ENCODE data around the gene PRKG1. TPM values are rescaled to one million over a fixed set of nuclear protein-coding genes. Genes with fewer than 3 reads are reported as not detected.

Gene PRKG1
- total RNA-seq, 2 donors from 2014 or later, result 17.8 to 31.1 TPM

DNA sequence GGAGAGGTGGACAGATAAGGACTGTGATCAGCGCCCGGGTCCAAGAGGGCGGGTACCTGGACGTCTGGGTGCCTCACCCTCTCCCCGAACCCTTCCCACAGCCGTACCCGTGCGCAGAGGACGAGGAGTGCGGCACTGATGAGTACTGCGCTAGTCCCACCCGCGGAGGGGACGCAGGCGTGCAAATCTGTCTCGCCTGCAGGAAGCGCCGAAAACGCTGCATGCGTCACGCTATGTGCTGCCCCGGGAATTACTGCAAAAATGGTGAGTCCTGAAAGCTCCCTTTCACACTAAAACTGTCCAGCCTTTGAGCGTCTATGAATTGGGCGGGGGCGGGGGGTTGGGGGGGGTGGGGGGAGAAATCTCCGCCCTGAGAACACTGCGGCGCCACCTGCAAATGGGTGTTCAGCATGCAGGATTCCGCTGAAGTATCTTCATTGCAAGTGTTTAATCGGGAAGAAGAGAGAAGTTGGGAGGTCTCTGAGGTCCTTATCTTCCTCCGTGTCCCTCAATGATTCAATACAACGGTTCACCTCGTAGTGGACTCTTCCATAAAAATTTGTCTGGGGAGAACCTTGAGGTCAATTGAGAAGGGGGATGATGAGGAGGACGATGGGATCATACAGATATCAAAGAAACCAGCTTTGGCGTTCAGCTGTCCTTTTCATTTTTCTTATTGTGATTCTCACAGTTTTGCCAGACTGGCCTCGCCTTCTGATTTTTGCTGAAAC is 1240.7 kb downstream of the PRKG1 start:
- DNase-seq (ENCODE audit: low spot score), result no peak
- Histone ChIP-seq H3K27me3 (no peaks in the 10 kb centered on the region), H3K4me3 (peak overlapping the region in 1 of 2 donors; percentile 46), H3K36me3 (no peaks in the 10 kb centered on the region), H3K27ac (no peak overlapping the region), H3K9me3 (no peaks in the 10 kb centered on the region), H3K4me1 (peaks cover 0 to 21% of the 10 kb centered on the region in 2 donors)
- TF ChIP-seq, protein P1, sequence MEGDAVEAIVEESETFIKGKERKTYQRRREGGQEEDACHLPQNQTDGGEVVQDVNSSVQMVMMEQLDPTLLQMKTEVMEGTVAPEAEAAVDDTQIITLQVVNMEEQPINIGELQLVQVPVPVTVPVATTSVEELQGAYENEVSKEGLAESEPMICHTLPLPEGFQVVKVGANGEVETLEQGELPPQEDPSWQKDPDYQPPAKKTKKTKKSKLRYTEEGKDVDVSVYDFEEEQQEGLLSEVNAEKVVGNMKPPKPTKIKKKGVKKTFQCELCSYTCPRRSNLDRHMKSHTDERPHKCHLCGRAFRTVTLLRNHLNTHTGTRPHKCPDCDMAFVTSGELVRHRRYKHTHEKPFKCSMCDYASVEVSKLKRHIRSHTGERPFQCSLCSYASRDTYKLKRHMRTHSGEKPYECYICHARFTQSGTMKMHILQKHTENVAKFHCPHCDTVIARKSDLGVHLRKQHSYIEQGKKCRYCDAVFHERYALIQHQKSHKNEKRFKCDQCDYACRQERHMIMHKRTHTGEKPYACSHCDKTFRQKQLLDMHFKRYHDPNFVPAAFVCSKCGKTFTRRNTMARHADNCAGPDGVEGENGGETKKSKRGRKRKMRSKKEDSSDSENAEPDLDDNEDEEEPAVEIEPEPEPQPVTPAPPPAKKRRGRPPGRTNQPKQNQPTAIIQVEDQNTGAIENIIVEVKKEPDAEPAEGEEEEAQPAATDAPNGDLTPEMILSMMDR (IDR thresholded peaks at IDR 0.05), result no peak

DNA sequence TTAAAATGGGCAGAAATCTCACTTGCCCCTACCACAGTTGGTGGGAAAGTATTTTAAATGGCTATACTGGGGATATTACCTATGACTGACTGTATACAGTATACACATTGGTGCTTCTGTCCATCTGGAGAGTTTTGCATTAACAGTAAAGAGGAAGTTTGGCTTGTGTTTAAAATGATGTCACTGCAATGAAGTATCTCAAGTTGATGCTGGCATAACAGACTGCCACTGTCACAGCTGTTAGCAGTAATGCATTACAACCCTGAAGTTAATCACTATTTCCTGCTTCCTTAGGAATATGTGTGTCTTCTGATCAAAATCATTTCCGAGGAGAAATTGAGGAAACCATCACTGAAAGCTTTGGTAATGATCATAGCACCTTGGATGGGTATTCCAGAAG is 1241.7 kb downstream of the PRKG1 start:
- Histone ChIP-seq H3K27me3 (no peaks in the 10 kb centered on the region), H3K4me1 (peaks cover 0 to 21% of the 10 kb centered on the region in 2 donors), H3K4me3 (no peak overlapping the region), H3K27ac (no peak overlapping the region), H3K36me3 (no peaks in the 10 kb centered on the region), H3K9me3 (no peaks in the 10 kb centered on the region)
- no peak for DNase-seq (ENCODE audit: low spot score)
- TF ChIP-seq, protein P1 (IDR thresholded peaks at IDR 0.05), result no peak

DNA sequence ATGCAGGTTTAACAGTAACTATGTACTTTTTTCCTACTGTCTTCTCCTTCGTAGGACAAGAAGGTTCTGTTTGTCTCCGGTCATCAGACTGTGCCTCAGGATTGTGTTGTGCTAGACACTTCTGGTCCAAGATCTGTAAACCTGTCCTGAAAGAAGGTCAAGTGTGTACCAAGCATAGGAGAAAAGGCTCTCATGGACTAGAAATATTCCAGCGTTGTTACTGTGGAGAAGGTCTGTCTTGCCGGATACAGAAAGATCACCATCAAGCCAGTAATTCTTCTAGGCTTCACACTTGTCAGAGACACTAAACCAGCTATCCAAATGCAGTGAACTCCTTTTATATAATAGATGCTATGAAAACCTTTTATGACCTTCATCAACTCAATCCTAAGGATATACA is 1242.2 kb downstream of the PRKG1 start:
- no peaks in the 10 kb centered on the region for H3K9me3 ChIP-seq
- H3K4me1 ChIP-seq, result peaks cover 0 to 21% of the 10 kb centered on the region in 2 donors
- no peaks in the 10 kb centered on the region for H3K27me3 ChIP-seq
- H3K27ac ChIP-seq, result no peak overlapping the region
- H3K4me3 ChIP-seq, result no peak overlapping the region
- TF ChIP-seq, protein P1 (IDR thresholded peaks at IDR 0.05), result no peak
- no peaks in the 10 kb centered on the region for H3K36me3 ChIP-seq
- no peak for DNase-seq (ENCODE audit: low spot score)

DNA sequence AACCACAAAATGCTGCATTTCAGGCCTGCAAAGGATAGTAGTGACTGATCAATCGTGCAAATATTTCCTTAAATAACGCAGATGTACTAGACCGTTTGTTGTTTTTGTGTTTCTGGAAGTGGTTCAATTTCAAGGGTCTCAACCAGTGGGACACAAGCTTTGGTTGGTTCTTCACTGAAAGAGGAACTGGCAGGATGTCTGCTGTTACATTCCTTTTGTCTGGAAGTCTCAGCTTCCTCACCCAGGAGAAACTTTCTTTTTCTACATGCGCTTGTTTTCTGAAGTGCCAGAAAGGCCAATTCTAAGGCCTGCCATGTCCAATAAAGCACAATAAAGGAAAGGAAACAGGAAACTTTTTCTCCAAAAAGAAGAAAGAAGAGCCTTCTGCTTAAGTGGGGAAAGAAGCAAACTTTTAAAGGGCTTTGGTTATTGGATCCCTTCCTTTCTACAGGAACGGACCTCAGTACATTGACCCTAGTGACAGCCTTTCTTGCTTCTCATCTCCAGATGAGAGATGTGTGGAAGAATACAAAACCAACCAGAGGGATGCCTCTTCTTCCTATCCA is 1243.9 kb downstream of the PRKG1 start:
- Histone ChIP-seq H3K9me3 (no peaks in the 10 kb centered on the region), H3K4me1 (peaks cover 0 to 17% of the 10 kb centered on the region in 2 donors), H3K27me3 (no peaks in the 10 kb centered on the region), H3K4me3 (no peak overlapping the region), H3K27ac (no peak overlapping the region), H3K36me3 (no peaks in the 10 kb centered on the region)
- DNase-seq (ENCODE audit: low spot score), result no peak
- TF ChIP-seq, protein P1 (IDR thresholded peaks at IDR 0.05), result no peak

DNA sequence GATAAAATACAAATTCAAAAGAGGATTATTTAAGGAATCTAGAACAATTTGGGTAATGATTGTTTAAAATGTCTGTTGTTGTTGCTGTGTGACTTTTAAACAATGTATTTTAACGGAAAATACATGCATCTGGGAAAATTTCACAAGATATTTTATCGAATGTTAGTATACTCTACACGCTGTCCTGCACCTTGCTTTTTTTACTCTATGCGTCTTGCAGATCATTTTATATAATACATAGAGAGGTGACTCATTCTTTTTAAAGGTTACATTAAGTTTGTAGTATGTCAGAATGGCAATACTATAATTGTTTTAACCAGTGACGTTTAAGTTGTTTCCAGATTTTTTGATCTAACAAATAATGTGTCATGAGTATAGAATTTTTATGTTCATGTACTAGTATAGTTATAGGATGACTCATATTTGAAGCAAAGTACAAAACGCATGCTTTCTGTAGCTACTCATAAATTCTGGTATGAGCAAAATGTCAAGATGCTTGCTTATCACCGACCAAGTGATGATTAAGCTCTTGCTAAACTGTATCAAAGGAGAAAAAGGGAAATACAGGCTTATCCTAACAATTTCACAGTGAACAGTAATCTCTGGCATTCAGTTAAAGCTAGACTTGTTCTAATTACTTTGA is 1244.7 kb downstream of the PRKG1 start:
- H3K27ac ChIP-seq, result no peak overlapping the region
- H3K9me3 ChIP-seq, result no peaks in the 10 kb centered on the region
- DNase-seq (ENCODE audit: low spot score), result no peak
- H3K36me3 ChIP-seq, result no peaks in the 10 kb centered on the region
- H3K27me3 ChIP-seq, result no peaks in the 10 kb centered on the region
- peaks cover 0 to 10% of the 10 kb centered on the region in 2 donors for H3K4me1 ChIP-seq
- no peak overlapping the region for H3K4me3 ChIP-seq
- TF ChIP-seq, protein P1 (IDR thresholded peaks at IDR 0.05), result no peak

Data from right atrium auricular region (tissue), 2 donors.